NCI-H345 treated with DMSO at 0.1 percent for 48 hours (cell line): ENCODE results near the gene XPO5.
"Not testable (repeated sequence)": the region's sequence is repeated elsewhere in the genome, so short reads cannot be mapped to it uniquely, and the experiment has no call there.

Experiments used
- DNase-seq: peaks from one replicate; lab custom pipeline; 2025; ENCODE audit not compliant: unreplicated experiment; lab: John Stamatoyannopoulos, UW

Gene XPO5

GRCh38 chr6:43575772-43576551 lies at the start of gene XPO5, which contains the start of gene POLH:
Gene XPO5, minus strand, starts transcription at chr6:43576038. Its CDS starts 174 bp downstream, at chr6:43575864.
Gene POLH, plus strand, starts transcription at chr6:43576185. Its CDS starts 6,135 bp downstream, at chr6:43582320.
- peak; percentile 80 for DNase-seq

- DNase-seq, result no peak
These were observed 49.7 kb upstream of the XPO5 start for GRCh38 chr6:43625393-43625992.

GRCh38 chr6:43624786-43625288 lies 49.0 kb upstream of the XPO5 start:
- no peak for DNase-seq

GRCh38 chr6:43623880-43624785 lies 48.3 kb upstream of the XPO5 start:
- DNase-seq, result no peak

GRCh38 chr6:43622541-43622940 lies 46.7 kb upstream of the XPO5 start:
- DNase-seq, result no peak

GRCh38 chr6:43621836-43622180 lies 46.0 kb upstream of the XPO5 start:
- DNase-seq, result no peak

- DNase-seq, result no peak
These were observed 45.4 kb upstream of the XPO5 start for GRCh38 chr6:43621078-43621835.

- no peak for DNase-seq
These were observed 41.1 kb upstream of the XPO5 start for GRCh38 chr6:43616725-43617472.

- no peak for DNase-seq
These were observed 38.5 kb upstream of the XPO5 start for GRCh38 chr6:43614396-43614730.

GRCh38 chr6:43613721-43614395 lies 38.0 kb upstream of the XPO5 start:
- DNase-seq, result no peak

- no peak for DNase-seq
These were observed 34.6 kb upstream of the XPO5 start for GRCh38 chr6:43610431-43610830.

- DNase-seq, result no peak
These were observed 33.6 kb upstream of the XPO5 start for GRCh38 chr6:43609402-43609801.

- no peak for DNase-seq
These were observed 33.0 kb upstream of the XPO5 start for GRCh38 chr6:43608807-43609206.

- peak; percentile 35 for DNase-seq
These were observed 32.5 kb upstream of the XPO5 start for GRCh38 chr6:43608310-43608763.

- no peak for DNase-seq
These were observed 30.2 kb upstream of the XPO5 start for GRCh38 chr6:43606019-43606418.

GRCh38 chr6:43604174-43604573 lies 28.3 kb upstream of the XPO5 start:
- no peak for DNase-seq

- no peak for DNase-seq
These were observed 24.8 kb upstream of the XPO5 start for GRCh38 chr6:43600595-43600994.

- no peak for DNase-seq
These were observed 18.1 kb upstream of the XPO5 start for GRCh38 chr6:43593938-43594337.

GRCh38 chr6:43589564-43589963 lies 13.7 kb upstream of the XPO5 start:
- DNase-seq, result not testable (repeated sequence)
